CD4-positive, alpha-beta T cell treated with Interleukin-1 beta for 1 hour (primary cell): ENCODE data around the gene NUP37.
"Not testable (repeated sequence)": the region's sequence is repeated elsewhere in the genome, so short reads cannot be mapped to it uniquely, and the experiment has no call there.

Source experiments
- DNase-seq, 2 donors: peaks; one replicate each; pipeline ENCODE4 v3.0.0-alpha.2; 2020 to 2022

NUP37 gene

DNA sequence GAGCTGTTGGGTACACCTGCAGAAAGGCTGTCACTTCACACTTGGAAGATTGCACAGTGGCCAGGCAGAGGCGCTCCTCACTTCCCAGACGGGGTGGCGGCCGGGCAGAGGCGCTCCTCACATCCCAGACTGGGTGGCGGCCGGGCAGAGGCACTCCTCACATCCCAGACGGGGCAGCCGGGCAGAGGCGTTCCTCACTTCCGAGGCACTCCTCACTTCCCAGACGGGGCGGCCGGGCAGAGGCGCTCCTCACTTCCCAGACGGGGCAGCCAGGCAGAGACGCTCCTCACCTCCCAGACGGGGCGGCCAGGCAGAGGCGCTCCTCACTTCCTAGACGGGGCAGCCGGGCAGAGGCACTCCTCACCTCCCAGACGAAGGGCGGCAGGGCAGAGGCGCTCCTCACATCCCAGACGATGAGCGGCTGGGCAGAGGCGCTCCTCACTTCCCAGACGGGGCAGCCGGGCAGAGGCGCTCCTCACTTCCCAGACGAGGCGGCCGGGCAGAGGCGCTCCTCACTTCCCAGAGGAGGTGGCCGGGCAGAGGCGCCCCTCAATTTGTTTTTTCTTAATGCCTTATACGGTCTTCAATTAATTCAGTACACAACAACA is 30.6 kb downstream of the NUP37 start:
- DNase-seq: not testable (repeated sequence)

GRCh38 chr12:102080842-102081241 is 39.1 kb downstream of the NUP37 start:
- no peak for DNase-seq

DNA sequence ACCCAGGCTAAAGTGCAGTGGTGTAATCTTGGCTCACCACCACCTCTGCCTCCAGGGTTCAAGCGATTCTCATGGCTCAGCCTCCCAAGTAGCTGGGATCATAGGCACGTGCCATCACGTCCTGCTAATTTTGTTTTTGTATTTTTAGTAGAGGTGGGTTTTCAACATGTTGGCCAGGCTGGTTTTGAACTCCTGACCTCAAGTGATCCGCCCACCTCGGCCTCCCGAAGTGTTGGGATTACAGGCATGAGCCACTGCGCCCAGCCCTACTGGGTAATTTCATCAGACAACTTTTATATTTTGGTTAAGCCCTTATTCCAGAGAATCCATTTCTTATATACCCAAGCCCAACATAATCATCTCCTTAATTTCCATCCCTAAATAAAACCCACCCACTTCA is 47.8 kb downstream of the NUP37 start:
- DNase-seq: not testable (repeated sequence)

DNA sequence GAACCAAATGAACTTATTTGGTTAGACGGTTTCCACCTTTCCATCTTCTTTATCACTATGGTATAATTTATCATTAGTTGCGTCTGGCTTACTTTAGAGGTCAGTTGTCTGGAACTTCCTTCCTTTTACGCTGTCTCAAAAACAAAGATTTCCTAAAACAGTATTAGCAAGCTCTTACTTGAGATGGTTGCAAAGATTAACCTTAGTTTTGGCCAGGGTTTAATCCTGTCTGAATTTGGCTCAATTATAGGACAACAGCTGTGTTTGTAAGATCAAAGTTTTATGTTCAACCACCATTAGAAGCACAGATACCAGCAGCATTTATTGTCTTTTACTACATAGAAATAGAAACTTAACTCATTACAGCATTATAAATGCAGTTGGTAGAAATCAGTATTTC is 50.2 kb downstream of the NUP37 start:
- DNase-seq: no peak

GRCh38 chr12:102067574-102068258 is 52.2 kb downstream of the NUP37 start:
- no peak for DNase-seq

DNA sequence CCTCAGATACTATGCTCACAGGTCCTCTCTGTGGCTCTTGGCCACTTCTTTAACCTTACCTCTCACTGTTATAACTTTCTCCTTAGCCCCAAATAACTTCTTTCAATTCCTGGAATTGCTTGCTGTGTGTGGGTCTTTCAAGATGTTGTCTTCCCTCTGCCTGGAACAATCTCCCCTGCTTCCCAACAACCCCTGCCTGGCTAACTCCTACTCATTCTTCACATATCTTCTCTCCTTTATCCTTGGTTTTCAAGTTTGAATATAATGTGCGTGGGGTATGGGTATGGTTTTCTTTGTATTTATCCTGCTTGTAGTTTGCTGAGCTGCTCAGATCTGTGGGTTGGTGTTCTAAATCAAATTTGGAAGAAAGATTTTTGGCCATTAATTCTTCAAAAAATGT is 55.4 kb downstream of the NUP37 start:
- no peak for DNase-seq

DNA sequence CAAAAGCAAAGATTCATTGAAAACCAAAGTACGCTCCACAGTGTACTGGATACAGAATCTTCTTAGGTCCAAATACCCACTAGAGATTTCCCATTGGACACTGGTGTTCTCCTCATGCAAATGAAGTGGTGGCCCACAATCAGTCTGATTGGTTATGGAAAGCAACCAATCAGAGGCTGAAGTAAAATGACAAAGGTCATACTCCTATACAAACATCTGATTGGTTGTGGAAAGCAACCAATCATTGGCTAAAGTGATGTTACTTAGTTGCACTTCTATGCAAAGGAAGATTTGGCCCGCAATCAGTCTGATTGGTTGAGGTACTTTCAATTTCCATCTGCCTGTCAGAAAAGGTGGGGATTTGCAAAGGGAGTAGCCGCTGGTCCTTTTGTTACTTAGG is 56.8 kb downstream of the NUP37 start:
- no peak for DNase-seq

DNA sequence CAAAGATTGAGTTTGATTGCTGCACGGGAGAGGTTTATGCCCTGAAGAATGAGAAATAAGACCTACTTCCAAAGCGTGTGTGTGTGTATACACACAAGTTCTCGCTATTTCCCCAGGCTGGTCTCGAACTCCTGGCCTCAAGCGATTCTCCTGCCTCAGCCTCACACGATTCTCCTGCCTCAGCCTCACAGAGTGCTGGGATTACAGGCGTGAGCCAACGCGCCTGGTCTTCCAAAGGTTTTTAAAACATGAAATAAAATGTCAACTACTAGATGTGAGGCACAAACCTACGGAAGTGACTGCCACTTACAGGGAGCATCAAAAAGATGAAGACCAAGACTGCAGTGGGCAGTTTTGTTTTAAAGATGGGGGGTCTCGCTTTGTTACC is 57.5 kb downstream of the NUP37 start:
- no peak for DNase-seq

DNA sequence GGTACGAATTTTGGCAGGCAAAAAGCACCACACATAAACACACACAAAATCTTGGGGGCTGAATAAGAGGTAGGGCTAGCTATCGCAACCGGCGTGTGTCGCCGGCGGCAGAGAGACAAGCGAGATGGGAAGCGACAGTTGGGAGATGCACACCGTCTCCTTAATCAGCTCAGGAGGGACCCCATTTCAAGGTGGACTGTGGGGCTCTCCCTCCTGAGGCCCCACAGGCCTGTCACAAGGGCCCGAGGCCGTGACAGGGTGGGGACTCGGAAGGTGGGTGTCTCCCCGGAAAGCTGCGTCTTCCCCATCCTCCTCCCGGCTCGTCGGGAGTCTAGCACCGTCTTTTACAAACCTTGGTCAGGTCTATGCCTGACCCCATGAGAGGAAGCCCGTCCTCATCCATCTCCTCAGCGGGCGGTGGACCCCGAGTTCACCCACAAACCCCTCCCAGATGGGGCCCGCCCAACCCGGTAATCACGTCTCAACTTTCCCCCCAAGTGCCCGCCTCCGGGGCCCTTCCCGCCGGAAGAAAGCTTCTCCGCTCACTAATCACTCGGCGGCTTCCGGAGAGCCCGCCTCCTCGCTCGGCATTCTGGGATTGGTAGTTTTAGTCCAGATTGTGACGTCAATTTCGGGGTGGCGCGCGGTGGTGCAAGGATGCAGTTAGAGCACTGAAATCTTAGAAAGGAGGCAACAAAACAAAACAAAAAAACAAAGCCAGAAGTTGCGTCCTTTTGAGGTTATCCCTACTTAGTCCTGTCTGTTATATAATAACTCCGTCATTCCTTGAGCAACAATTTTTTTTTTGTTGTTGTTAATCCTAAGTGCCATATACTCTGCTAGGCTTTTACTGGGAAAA is 58.1 kb downstream of the NUP37 start, which contains the start of gene WASHC3:
Gene WASHC3, minus strand, starts transcription at position 432 of the 859 bp plus-strand sequence. Its CDS starts 29 bp downstream, at position 403.
- peak; percentile 93 to 95 for DNase-seq

DNA sequence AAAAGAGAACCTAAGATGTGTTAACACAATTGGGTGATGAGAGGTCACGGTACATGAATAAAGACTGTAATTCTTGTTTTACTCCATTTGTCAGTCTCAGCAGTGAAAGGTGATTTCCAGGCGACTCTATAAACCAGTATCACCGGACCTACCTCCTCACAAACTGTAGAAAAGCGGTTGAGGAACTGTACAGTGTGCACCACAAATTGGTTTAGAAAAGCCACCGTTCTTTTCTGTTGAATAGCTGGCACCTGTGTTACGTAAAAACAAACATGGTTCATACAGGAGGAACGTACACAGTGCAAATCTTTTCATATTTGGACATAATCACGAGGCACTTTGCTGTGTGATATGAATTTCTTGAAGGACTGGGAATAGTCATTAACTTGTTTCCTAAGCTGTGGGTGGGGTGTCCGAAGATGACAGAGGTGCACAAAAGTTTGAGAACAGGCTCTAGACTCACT is 58.8 kb downstream of the NUP37 start:
- peak; percentile 27 to 67 for DNase-seq

GRCh38 chr12:102059343-102059742 is 60.6 kb downstream of the NUP37 start:
- DNase-seq: peak in 1 of 2 donors; percentile 50

DNA sequence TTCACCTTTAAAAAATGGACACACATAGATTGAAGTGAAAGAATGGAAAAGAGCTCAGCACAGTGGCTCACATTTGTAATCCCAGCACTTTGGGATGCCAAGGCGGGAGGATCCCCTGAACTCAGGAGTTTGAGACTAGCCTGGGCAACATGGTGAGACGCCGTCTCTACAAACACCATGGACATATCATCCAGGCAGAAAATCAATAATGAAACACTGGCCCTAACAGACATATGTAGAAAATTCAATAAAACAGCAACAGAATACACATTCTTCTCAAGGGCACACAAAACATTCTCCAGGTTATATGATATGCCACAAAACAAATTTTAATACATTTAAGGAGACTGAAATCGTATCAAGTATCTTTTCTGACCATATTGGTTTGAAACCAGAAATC is 65.6 kb downstream of the NUP37 start:
- no peak for DNase-seq

DNA sequence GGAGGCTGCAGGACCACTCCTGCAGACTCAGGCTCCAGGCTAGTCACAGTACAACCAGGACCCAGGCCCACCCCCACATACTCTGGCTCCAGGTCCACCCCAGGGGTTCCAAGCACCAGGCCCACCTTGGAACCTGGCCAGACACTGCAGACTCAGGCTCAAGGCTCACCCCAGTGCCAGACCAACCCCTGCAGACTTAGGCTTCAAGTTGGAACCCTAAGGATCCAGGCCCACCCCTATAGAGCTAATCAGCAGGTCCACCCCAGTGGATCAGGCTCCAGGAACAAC is 66.9 kb downstream of the NUP37 start:
- no peak for DNase-seq

GRCh38 chr12:102052192-102053061 is 67.5 kb downstream of the NUP37 start:
- DNase-seq: no peak

DNA sequence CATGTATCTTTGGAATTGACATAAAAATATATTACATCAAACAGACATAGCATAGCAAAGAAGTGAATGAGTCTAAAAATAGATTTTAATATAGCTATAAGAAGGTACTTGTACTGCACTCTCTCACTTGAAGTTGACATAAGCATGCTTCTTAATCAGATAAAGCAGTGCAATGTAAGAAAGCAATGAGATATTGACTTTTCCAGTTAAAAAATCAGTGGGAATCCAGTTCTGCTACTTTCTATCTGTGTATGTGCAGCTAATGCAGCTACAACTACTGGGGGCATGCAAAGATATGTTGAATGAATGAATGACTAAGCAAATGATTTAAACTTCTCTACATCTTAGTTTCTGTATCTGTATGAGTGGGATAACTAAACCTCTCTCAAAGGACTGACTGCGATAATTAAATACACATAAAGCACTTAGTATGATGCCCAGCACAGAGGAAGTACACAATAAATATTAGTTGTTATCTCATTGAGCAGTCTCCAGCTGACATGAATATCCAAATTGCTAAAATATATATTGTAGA is 68.4 kb downstream of the NUP37 start:
- DNase-seq: no peak

- DNase-seq: no peak
Measured at GRCh38 chr12:102050660-102051430, 69.1 kb downstream of the NUP37 start.

- DNase-seq: peak; percentile 8 to 39
Measured at GRCh38 chr12:102043928-102044327, 76.0 kb downstream of the NUP37 start.

- no peak for DNase-seq
Measured at GRCh38 chr12:102033991-102034745, 85.7 kb downstream of the NUP37 start.

DNA sequence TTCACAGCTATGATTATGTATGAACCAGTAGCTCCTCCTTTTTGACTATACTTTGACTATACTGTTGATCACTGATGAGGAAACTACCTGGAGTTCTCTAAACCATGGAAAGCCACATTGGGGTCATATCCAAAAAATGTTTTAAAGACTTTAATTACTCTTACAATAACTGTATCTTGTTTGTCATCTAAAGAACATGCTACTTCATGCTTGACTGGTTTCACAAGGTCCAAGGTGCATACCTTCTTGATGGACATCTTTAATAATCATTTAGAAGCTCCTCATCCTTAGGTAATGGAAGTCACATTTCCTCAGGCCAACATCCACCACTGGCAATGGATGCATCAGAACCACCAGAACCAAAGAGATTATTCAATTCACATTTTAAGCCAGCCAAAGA is 88.1 kb downstream of the NUP37 start:
- DNase-seq: no peak

DNA sequence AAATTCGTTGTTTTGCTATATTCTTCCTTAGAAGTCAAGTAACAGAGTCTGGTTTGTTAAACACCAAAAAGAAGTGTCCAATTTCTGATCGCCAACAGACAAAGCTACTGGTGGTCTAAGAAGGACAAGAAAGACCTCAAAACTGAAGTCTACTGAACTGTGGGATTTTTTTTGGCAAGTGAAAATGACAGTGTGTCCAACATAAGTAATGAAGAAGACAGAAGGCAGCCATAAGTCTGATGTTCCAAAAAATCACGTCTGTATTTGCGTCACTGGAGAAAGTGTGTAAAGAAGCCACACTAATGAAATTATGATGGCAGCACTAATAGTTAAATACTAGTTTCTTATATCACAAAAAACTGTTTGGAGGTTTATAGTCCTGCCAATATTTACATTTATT is 90.8 kb downstream of the NUP37 start:
- DNase-seq: no peak

GRCh38 chr12:102026728-102027127 is 93.2 kb downstream of the NUP37 start:
- DNase-seq: no peak
